HepG2 (cell line): Measurements from ENCODE around the gene MAVS. TPM values are rescaled to one million over a fixed set of nuclear protein-coding genes. Genes with fewer than 3 reads are reported as not detected.
A peak's percentile ranks its signal among the peaks of the same experiment; 100 is the strongest.

Source experiments
- ATAC-seq: fragments of 200-7000 bp; cut with Tn5 transposase; 3 replicates; pipeline ENCODE4 v1.9.1; 2020; ENCODE audit warnings: mild to moderate bottlenecking, moderate library complexity
- BruUV-seq: library from RNA; stranded (reverse); fragments of 400-500 nt; replicated peaks from 2 replicates; lab custom pipeline; 2021; lab: Mats Ljungman, UMichigan
- CTCF ChIA-PET: fragments of 300-600 bp; formaldehyde crosslinking; extraction: SDS; loops from one replicate; lab custom pipeline; 2021; ENCODE audit warnings: low total read pairs, inconsistent platforms, low intra/inter-chr PET ratio; lab: Yijun Ruan, JAX
- POLR2A ChIA-PET: fragments of 350-600 bp; sonication (Branson Sonifier 250); formaldehyde crosslinking; loops from one replicate; lab custom pipeline; 2020; ENCODE audit warnings: antibody characterized with exemption, inconsistent platforms; lab: Yijun Ruan, JAX
- DNase-seq: peaks from one replicate; pipeline ENCODE4 v3.0.0-alpha.2; 2015; ENCODE audit warnings: low spot score
- FAIRE-seq: peaks from 3 replicates; lab custom pipeline; 2011; peaks lifted over from hg19 to GRCh38; lab: Jason Lieb, UNC
- H2AFZ ChIP-seq: one replicate; pipeline ENCODE4 v1.6.1; 2011; ENCODE audit warnings: low read length, inconsistent platforms
- H3K27ac ChIP-seq: fragments of 300-600 bp; 3 replicates; pipeline ENCODE4 v1.8.0; 2011; ENCODE audit warnings: mixed run types, mild to moderate bottlenecking, mixed read lengths, low read length, inconsistent platforms; ENCODE audit not compliant: insufficient read depth; ENCODE audit errors: extremely low read length
- H3K27me3 ChIP-seq, 2 experiments: fragments of 200-600 bp in 1 of 2; 2 replicates in 1 of 2; 3 replicates in 1 of 2; pipeline versions ENCODE4 v1.6.0 to v1.8.0; 2011; ENCODE audit warnings: low read length in 2 of 2, mild to moderate bottlenecking in 2 of 2, moderate library complexity in 2 of 2, inconsistent platforms in 1 of 2; ENCODE audit not compliant: insufficient read depth in 2 of 2, control insufficient read depth in 1 of 2
- H3K36me3 ChIP-seq, 2 experiments: fragments of 200-600 bp in 1 of 2; replicated peaks in 1 of 2; 2 replicates in 1 of 2; 3 replicates in 1 of 2; pipeline versions ENCODE4 v1.5.1 to v1.8.0; 2011; ENCODE audit warnings: low read length in 2 of 2, inconsistent platforms in 1 of 2; ENCODE audit not compliant: insufficient read depth in 2 of 2, control insufficient read depth in 1 of 2
- H3K4me1 ChIP-seq: 2 replicates; pipeline ENCODE4 v1.5.1; 2012; ENCODE audit warnings: low read length, inconsistent platforms; ENCODE audit not compliant: insufficient read depth
- H3K4me2 ChIP-seq: 2 replicates; pipeline ENCODE4 v1.6.0; 2011; ENCODE audit warnings: low read depth, low read length, inconsistent platforms
- H3K4me3 ChIP-seq, 3 experiments: fragments of 200-600 bp in 1 of 3; sonication (generic), shearing (Covaris generic) in 1 of 3; replicated peaks in 1 of 3; 2 replicates each; pipeline ENCODE4 v1.5.1; 2011 to 2016; ENCODE audit warnings: low read length in 3 of 3, inconsistent platforms in 2 of 3, low read depth in 2 of 3, mild to moderate bottlenecking in 2 of 3, control low read depth in 1 of 3, mixed read lengths in 1 of 3; ENCODE audit not compliant: insufficient read depth in 1 of 3
- H3K79me2 ChIP-seq: one replicate; pipeline ENCODE4 v1.6.1; 2011; ENCODE audit warnings: low read length, inconsistent platforms; ENCODE audit not compliant: insufficient read depth
- H3K9ac ChIP-seq: 2 replicates; pipeline ENCODE4 v1.6.0; 2011; ENCODE audit warnings: mild to moderate bottlenecking, low read depth, low read length, inconsistent platforms; ENCODE audit not compliant: insufficient read depth
- H3K9me3 ChIP-seq: 2 replicates; pipeline ENCODE4 v1.5.1; 2012; ENCODE audit warnings: mild to moderate bottlenecking, low read length
- H4K20me1 ChIP-seq: 2 replicates; pipeline ENCODE4 v1.6.0; 2011; ENCODE audit warnings: inconsistent platforms, mild to moderate bottlenecking, low read length, moderate library complexity; ENCODE audit not compliant: insufficient read depth
- AGO2 ChIP-seq: fragments of 200-400 bp; formaldehyde crosslinking; optimal IDR thresholded peaks from 2 replicates; pipeline ENCODE3; 2017; ENCODE audit warnings: mild to moderate bottlenecking, low read depth, low read length, moderate library complexity
- CEBPB ChIP-seq: IDR thresholded peaks from 2 replicates; pipeline ENCODE4 v1.6.1; 2011; ENCODE audit warnings: low read depth, low read length, improper control_type of control experiment, borderline replicate concordance
- RBFOX2 ChIP-seq: fragments of 200-400 bp; formaldehyde crosslinking; IDR thresholded peaks from 2 replicates; pipeline ENCODE4 v1.6.1; 2017; ENCODE audit warnings: low read depth, mild to moderate bottlenecking, low read length
- ZNF317 ChIP-seq: sonication (generic); formaldehyde crosslinking; IDR thresholded peaks from 2 replicates; pipeline ENCODE4 v1.5.0; 2020; ENCODE audit warnings: mild to moderate bottlenecking, missing genetic modification reagents
- ZNF598 ChIP-seq: sonication (generic); formaldehyde crosslinking; IDR thresholded peaks from 2 replicates; pipeline ENCODE4 v1.5.1; 2020; ENCODE audit warnings: mild to moderate bottlenecking, missing genetic modification reagents, borderline replicate concordance
- ZNF605 ChIP-seq: sonication (generic); formaldehyde crosslinking; IDR thresholded peaks from 2 replicates; pipeline ENCODE4 v1.8.0; 2022; ENCODE audit warnings: mild to moderate bottlenecking, missing genetic modification reagents
- ZNF737 ChIP-seq: sonication (generic); formaldehyde crosslinking; IDR thresholded peaks from 2 replicates; pipeline ENCODE4 v1.5.0; 2020; ENCODE audit warnings: missing genetic modification reagents, mild to moderate bottlenecking, borderline replicate concordance
- WGBS: methylation state at CpG from one replicate; pipeline ENCODE4 v1.1.6; 2017; ENCODE audit warnings: low lambda C conversion rate; 5-methylcytosine and 5-hydroxymethylcytosine counted together
- in situ Hi-C: cut with HindIII; loops from 2 replicates; pipeline ENCODE4 v1.10.0; 2017; ENCODE audit warnings: low pct_unique_long_range_greater_than_20kb; ENCODE audit not compliant: extremely low pct_ligation_motif_present
- intact Hi-C: fragments of 100-400 bp; cut with micrococcal nuclease; formaldehyde crosslinking; loops from one replicate; pipeline ENCODE4 v1.10.0; 2022; ENCODE audit not compliant: unreplicated experiment
- polyA plus RNA-seq, 8 experiments: library from polyadenylated mRNA; depleted of rRNA in 3 of 8; stranded (reverse) in 7 of 8; unstranded in 1 of 8; fragments of >200 nt; fragmentation: Illumina TruSeq in 4 of 8; extraction: Trizol in 4 of 8; gene quantifications; 2 replicates each; pipeline versions ENCODE4 v1.2.1 to v1.2.3, GENCODE V29; 2011 to 2016; ENCODE audit warnings: low read depth in 4 of 8, missing spikeins in 1 of 8, mixed read lengths in 1 of 8; ENCODE audit not compliant: insufficient read depth in 1 of 8
- total RNA-seq, 5 experiments: library from RNA; depleted of rRNA; stranded (reverse); fragments of >200 nt; fragmentation: Illumina TruSeq; extraction: Trizol; gene quantifications; 2 replicates each; pipeline ENCODE4 v1.2.3, GENCODE V29; 2016; ENCODE audit warnings: low read depth in 1 of 5
- TF ChIP-seq, protein P1 (sequence below): sonication (generic); formaldehyde crosslinking; IDR thresholded peaks from 2 replicates; pipeline ENCODE4 v1.4.0; 2020; ENCODE audit warnings: mild to moderate bottlenecking, missing genetic modification reagents

Gene MAVS
- total and polyA plus RNA-seq, 2 of the 13 experiments (the other 11 are each of a cell fraction or from before 2014, with no cell fraction given): 27.3 to 36.6 TPM

GRCh38 chr20:3804254-3804751 is 42.3 kb upstream of the MAVS start:
- ATAC-seq (no peak), FAIRE-seq (no peak), DNase-seq (no peak)
- H3K9me3 ChIP-seq: no peaks in the 10 kb centered on the region
- in situ Hi-C loops (no loop called here), intact Hi-C loops (no loop called here)
- peak; percentile 47; the same call in 1 of the 2 replicates for TF ChIP-seq CEBPB
- TF ChIP-seq ZNF737 (CRISPR knock-in tag): no peak
- H2AFZ ChIP-seq: no peak overlapping the region
- BruUV-seq: no TSS peak
- ChIA-PET CTCF (no interaction called here), POLR2A (no interaction called here)
- H3K4me1 ChIP-seq: peaks cover 35% of the 10 kb centered on the region
- peaks cover 27 to 44% of the 10 kb centered on the region in 2 experiments for H3K36me3 ChIP-seq
- no peak overlapping the region for H3K4me3 ChIP-seq
- no peaks in the 10 kb centered on the region for H4K20me1 ChIP-seq
- no peaks in the 10 kb centered on the region for H3K27me3 ChIP-seq
- H3K4me2 ChIP-seq: no peak overlapping the region
- no peaks in the 10 kb centered on the region for H3K79me2 ChIP-seq
- WGBS: 98% methylated on average over 11 of the region's 11 CpGs
- no peak overlapping the region for H3K9ac ChIP-seq
- H3K27ac ChIP-seq: no peak overlapping the region

GRCh38 chr20:3804781-3805180 is 41.9 kb upstream of the MAVS start:
- FAIRE-seq: no peak
- Histone ChIP-seq H3K27me3 (no peaks in the 10 kb centered on the region), H3K4me2 (no peak overlapping the region), H3K9me3 (no peaks in the 10 kb centered on the region), H3K9ac (no peak overlapping the region), H3K36me3 (peaks cover 27 to 44% of the 10 kb centered on the region in 2 experiments), H3K79me2 (no peaks in the 10 kb centered on the region), H3K4me1 (peaks cover 30% of the 10 kb centered on the region), H3K4me3 (no peak overlapping the region), H2AFZ (no peak overlapping the region), H3K27ac (no peak overlapping the region), H4K20me1 (no peaks in the 10 kb centered on the region)
- no peak for ATAC-seq
- TF ChIP-seq RBFOX2: 0 out of 2 replicates have a peak, but pooled peaks have one; percentile 27
- no peak for TF ChIP-seq ZNF317
- no peak for TF ChIP-seq ZNF598 (CRISPR knock-in tag)
- TF ChIP-seq ZNF605 (CRISPR knock-in tag): no peak
- TF ChIP-seq, protein P1, sequence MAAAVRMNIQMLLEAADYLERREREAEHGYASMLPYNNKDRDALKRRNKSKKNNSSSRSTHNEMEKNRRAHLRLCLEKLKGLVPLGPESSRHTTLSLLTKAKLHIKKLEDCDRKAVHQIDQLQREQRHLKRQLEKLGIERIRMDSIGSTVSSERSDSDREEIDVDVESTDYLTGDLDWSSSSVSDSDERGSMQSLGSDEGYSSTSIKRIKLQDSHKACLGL (CRISPR knock-in tag): no peak
- peak; percentile 31 for TF ChIP-seq AGO2
- no peak for DNase-seq
- in situ Hi-C loops: no loop called here
- intact Hi-C loops: no loop called here
- BruUV-seq: no TSS peak
- ChIA-PET CTCF (no interaction called here), POLR2A (interaction anchor here (1.1 kb wide), 2 partner anchors 37 to 41 kb away, joined by 3 read pairs; partner anchors contain the start of gene ADISSP)
- 95% methylated on average over 11 of the region's 11 CpGs for WGBS
